G401 (cell line): ENCODE measurements around the gene PLAGL2. TPM values are rescaled to one million over a fixed set of nuclear protein-coding genes. Genes with fewer than 3 reads are reported as not detected.

Experiments used
- DNase-seq: peaks from one replicate; pipeline ENCODE4 v3.0.0-alpha.2; 2015; ENCODE audit warnings: low spot score
- in situ Hi-C: cut with HindIII; loops from 2 replicates; pipeline ENCODE4 v1.10.0; 2016; ENCODE audit warnings: low sequenced_read_pairs, mixed read lengths
- total RNA-seq: library from RNA; depleted of rRNA; stranded (reverse); fragments of >200 nt; shearing (Covaris generic); gene quantifications from 2 replicates; pipeline ENCODE4 v1.2.3, GENCODE V29; 2014; rRNA removed

PLAGL2 gene
- total RNA-seq, 1 experiment from 2014 or later = 3.6 TPM

GRCh38 chr20:32159766-32160221, 47.7 kb downstream of the PLAGL2 start:
- in situ Hi-C loops = no loop called here
- DNase-seq = no peak

- DNase-seq = no peak
These were observed 48.4 kb downstream of the PLAGL2 start for GRCh38 chr20:32158943-32159660.

GRCh38 chr20:32158351-32158750, 49.2 kb downstream of the PLAGL2 start:
- no peak for DNase-seq
- in situ Hi-C loops = no loop called here

More at GRCh38 chr20:32158943-32159660, 48.4 kb downstream of the PLAGL2 start:
- in situ Hi-C loops = no loop called here

GRCh38 chr20:32157611-32158010, 49.9 kb downstream of the PLAGL2 start:
- no peak for DNase-seq
- in situ Hi-C loops = no loop called here

- in situ Hi-C loops = no loop called here
- peak; percentile 16 for DNase-seq
These were observed 52.2 kb downstream of the PLAGL2 start for GRCh38 chr20:32155017-32155981.

GRCh38 chr20:32153771-32154170, 53.8 kb downstream of the PLAGL2 start:
- in situ Hi-C loops = loop anchor here (5.0 kb wide), 1 partner anchor 34 kb away; no protein-coding TSS in a partner anchor

GRCh38 chr20:32153156-32153665, 54.3 kb downstream of the PLAGL2 start:
- no peak for DNase-seq
- in situ Hi-C loops = loop anchor here (5.0 kb wide), 1 partner anchor 34 kb away; no protein-coding TSS in a partner anchor

More at GRCh38 chr20:32153771-32154170, 53.8 kb downstream of the PLAGL2 start:
- DNase-seq = no peak

GRCh38 chr20:32152421-32153155, 55.0 kb downstream of the PLAGL2 start:
- in situ Hi-C loops = loop anchor here (5.0 kb wide), 1 partner anchor 35 kb away; no protein-coding TSS in a partner anchor
- no peak for DNase-seq

- in situ Hi-C loops = loop anchor here (5.0 kb wide), 1 partner anchor 37 kb away; no protein-coding TSS in a partner anchor
These were observed 57.2 kb downstream of the PLAGL2 start for GRCh38 chr20:32150291-32150848.

GRCh38 chr20:32149566-32150170, 57.9 kb downstream of the PLAGL2 start:
- no peak for DNase-seq
- in situ Hi-C loops = loop anchor here (5.0 kb wide), 1 partner anchor 38 kb away; no protein-coding TSS in a partner anchor

More at GRCh38 chr20:32150291-32150848, 57.2 kb downstream of the PLAGL2 start:
- DNase-seq = no peak

- no peak for DNase-seq
- in situ Hi-C loops = no loop called here
These were observed 62.5 kb downstream of the PLAGL2 start for GRCh38 chr20:32144898-32145662.

- in situ Hi-C loops = no loop called here
- DNase-seq = no peak
These were observed 64.6 kb downstream of the PLAGL2 start for GRCh38 chr20:32142991-32143390.

Other genes with a start within 250 kb of the PLAGL2 start
- gene XKR7, start 239.6 kb downstream of the PLAGL2 start, total RNA-seq = 5.7 and 6.8 TPM in 2 replicates
- gene CCM2L, start 197.3 kb downstream of the PLAGL2 start, total RNA-seq = 40.7 and 52.6 TPM in 2 replicates
- 0.12 and 0.41 TPM in 2 replicates for gene HCK, start 155.5 kb downstream of the PLAGL2 start, total RNA-seq
- gene TM9SF4, start 98.0 kb downstream of the PLAGL2 start, total RNA-seq = 8.2 and 9.7 TPM in 2 replicates
- 26.9 and 27.4 TPM in 2 replicates for gene POFUT1, start 137 bp upstream of the PLAGL2 start, total RNA-seq
- 14.6 and 19.1 TPM in 2 replicates for gene KIF3B, start 69.9 kb upstream of the PLAGL2 start, total RNA-seq
- gene ASXL1, start 150.6 kb upstream of the PLAGL2 start, total RNA-seq = 21.0 and 31.0 TPM in 2 replicates